Activated T-cell treated with anti-CD3 and anti-CD28 coated beads, Interleukin-2, amount 50 U/mL, for 4 hours (primary cell): ENCODE measurements around the gene PAK5. TPM values are rescaled to one million over a fixed set of nuclear protein-coding genes. Genes with fewer than 3 reads are reported as not detected.

Experiments
- ATAC-seq, 2 donors: fragments of 200-7000 bp; cut with Tn5 transposase; one replicate each; pipeline ENCODE4 v1.10.0; 2021
- DNase-seq: peaks from one replicate; pipeline ENCODE4 v3.0.0-alpha.2; 2020
- H3K27me3 Mint-ChIP-seq: one replicate; pipeline ENCODE4 v1.8.0; 2021; ENCODE audit warnings: low read depth, mixed read lengths
- H3K36me3 Mint-ChIP-seq: one replicate; pipeline ENCODE4 v1.8.0; 2022; ENCODE audit warnings: mixed read lengths; ENCODE audit not compliant: insufficient read depth
- H3K4me1 Mint-ChIP-seq: one replicate; pipeline ENCODE4 v1.8.0; 2021; ENCODE audit warnings: low read depth, mixed read lengths
- H3K4me3 Mint-ChIP-seq: one replicate; pipeline ENCODE4 v1.8.0; 2021; ENCODE audit warnings: mild to moderate bottlenecking, moderate library complexity, mixed read lengths
- H3K9me3 Mint-ChIP-seq: one replicate; pipeline ENCODE4 v1.8.0; 2021; ENCODE audit warnings: mixed read lengths
- total RNA-seq, 3 donors: library from RNA; stranded (reverse); gene quantifications; one replicate each; pipeline ENCODE4 v1.2.1, GENCODE V29; 2021

PAK5 gene
- total RNA-seq, 3 donors from 2014 or later: not detected

GRCh38 chr20:9514461-9515213 lies 324.2 kb downstream of the PAK5 start, which contains the start of gene LAMP5:
Gene LAMP5 (plus strand): TSS chr20:9514590. CDS start chr20:9514853, 263 bp downstream.
- DNase-seq: no peak
- peak within 1 kb of the TSS; percentile 5 for H3K4me3 Mint-ChIP-seq
- H3K27me3 Mint-ChIP-seq: peaks cover 52% of the 10 kb centered on the region
- H3K36me3 Mint-ChIP-seq: no peaks in the 10 kb centered on the region
- no peaks in the 10 kb centered on the region for H3K9me3 Mint-ChIP-seq
- H3K4me1 Mint-ChIP-seq: no peaks in the 10 kb centered on the region
- ATAC-seq: no peak

GRCh38 chr20:9514072-9514460 lies 324.8 kb downstream of the PAK5 start:
- peaks cover 58% of the 10 kb centered on the region for H3K27me3 Mint-ChIP-seq
- no peak overlapping the region for H3K4me3 Mint-ChIP-seq
- ATAC-seq: no peak
- no peaks in the 10 kb centered on the region for H3K4me1 Mint-ChIP-seq
- H3K9me3 Mint-ChIP-seq: no peaks in the 10 kb centered on the region
- no peaks in the 10 kb centered on the region for H3K36me3 Mint-ChIP-seq
- no peak for DNase-seq

- Mint-ChIP-seq H3K9me3 (no peaks in the 10 kb centered on the region), H3K36me3 (no peaks in the 10 kb centered on the region), H3K4me1 (no peaks in the 10 kb centered on the region), H3K27me3 (peaks cover 59% of the 10 kb centered on the region), H3K4me3 (no peak overlapping the region)
- ATAC-seq (no peak), DNase-seq (no peak)
Observed at GRCh38 chr20:9510911-9511310, 328.0 kb downstream of the PAK5 start.

GRCh38 chr20:9509246-9509645 lies 329.6 kb downstream of the PAK5 start:
- Mint-ChIP-seq H3K36me3 (no peaks in the 10 kb centered on the region), H3K4me1 (no peaks in the 10 kb centered on the region), H3K4me3 (no peak overlapping the region), H3K27me3 (peaks cover 49% of the 10 kb centered on the region), H3K9me3 (no peaks in the 10 kb centered on the region)
- ATAC-seq: no peak
- no peak for DNase-seq

GRCh38 chr20:9508696-9509178 lies 330.1 kb downstream of the PAK5 start:
- ATAC-seq: no peak
- no peaks in the 10 kb centered on the region for H3K9me3 Mint-ChIP-seq
- peaks cover 46% of the 10 kb centered on the region for H3K27me3 Mint-ChIP-seq
- H3K4me1 Mint-ChIP-seq: no peaks in the 10 kb centered on the region
- DNase-seq: no peak
- no peak overlapping the region for H3K4me3 Mint-ChIP-seq
- no peaks in the 10 kb centered on the region for H3K36me3 Mint-ChIP-seq

GRCh38 chr20:9508240-9508661 lies 330.6 kb downstream of the PAK5 start:
- no peaks in the 10 kb centered on the region for H3K9me3 Mint-ChIP-seq
- no peak for ATAC-seq
- DNase-seq: no peak
- H3K4me3 Mint-ChIP-seq: no peak overlapping the region
- no peaks in the 10 kb centered on the region for H3K4me1 Mint-ChIP-seq
- H3K27me3 Mint-ChIP-seq: peaks cover 45% of the 10 kb centered on the region
- H3K36me3 Mint-ChIP-seq: no peaks in the 10 kb centered on the region

- H3K4me1 Mint-ChIP-seq: no peaks in the 10 kb centered on the region
- peaks cover 44% of the 10 kb centered on the region for H3K27me3 Mint-ChIP-seq
- no peak overlapping the region for H3K4me3 Mint-ChIP-seq
- no peaks in the 10 kb centered on the region for H3K9me3 Mint-ChIP-seq
- no peak for ATAC-seq
- DNase-seq: no peak
- no peaks in the 10 kb centered on the region for H3K36me3 Mint-ChIP-seq
Observed at GRCh38 chr20:9507544-9508239, 331.2 kb downstream of the PAK5 start.

GRCh38 chr20:9506964-9507369 lies 331.9 kb downstream of the PAK5 start:
- Mint-ChIP-seq H3K27me3 (peaks cover 42% of the 10 kb centered on the region), H3K4me3 (no peak overlapping the region), H3K9me3 (no peaks in the 10 kb centered on the region), H3K36me3 (no peaks in the 10 kb centered on the region), H3K4me1 (no peaks in the 10 kb centered on the region)
- ATAC-seq (no peak), DNase-seq (no peak)

GRCh38 chr20:9506280-9506821 lies 332.5 kb downstream of the PAK5 start:
- no peaks in the 10 kb centered on the region for H3K36me3 Mint-ChIP-seq
- DNase-seq: no peak
- H3K4me3 Mint-ChIP-seq: no peak overlapping the region
- no peaks in the 10 kb centered on the region for H3K9me3 Mint-ChIP-seq
- peaks cover 38% of the 10 kb centered on the region for H3K27me3 Mint-ChIP-seq
- H3K4me1 Mint-ChIP-seq: no peaks in the 10 kb centered on the region
- ATAC-seq: no peak

GRCh38 chr20:9503526-9504245 lies 335.2 kb downstream of the PAK5 start:
- no peaks in the 10 kb centered on the region for H3K36me3 Mint-ChIP-seq
- DNase-seq (no peak), ATAC-seq (no peak)
- no peaks in the 10 kb centered on the region for H3K4me1 Mint-ChIP-seq
- no peaks in the 10 kb centered on the region for H3K9me3 Mint-ChIP-seq
- H3K27me3 Mint-ChIP-seq: peaks cover 22% of the 10 kb centered on the region
- no peak overlapping the region for H3K4me3 Mint-ChIP-seq

- H3K36me3 Mint-ChIP-seq: no peaks in the 10 kb centered on the region
- peaks cover 9% of the 10 kb centered on the region for H3K27me3 Mint-ChIP-seq
- ATAC-seq (no peak), DNase-seq (no peak)
- peaks cover 5% of the 10 kb centered on the region for H3K9me3 Mint-ChIP-seq
- no peaks in the 10 kb centered on the region for H3K4me1 Mint-ChIP-seq
- no peak overlapping the region for H3K4me3 Mint-ChIP-seq
Observed at GRCh38 chr20:9501473-9501872, 337.4 kb downstream of the PAK5 start.

GRCh38 chr20:9500121-9500520 lies 338.8 kb downstream of the PAK5 start:
- no peak for ATAC-seq
- peaks cover 13% of the 10 kb centered on the region for H3K9me3 Mint-ChIP-seq
- no peaks in the 10 kb centered on the region for H3K36me3 Mint-ChIP-seq
- no peaks in the 10 kb centered on the region for H3K4me1 Mint-ChIP-seq
- H3K4me3 Mint-ChIP-seq: no peak overlapping the region
- peaks cover 2% of the 10 kb centered on the region for H3K27me3 Mint-ChIP-seq
- DNase-seq: no peak

GRCh38 chr20:9499126-9499899 lies 339.6 kb downstream of the PAK5 start:
- no peak for ATAC-seq
- no peak overlapping the region for H3K4me3 Mint-ChIP-seq
- no peaks in the 10 kb centered on the region for H3K36me3 Mint-ChIP-seq
- peaks cover 21% of the 10 kb centered on the region for H3K9me3 Mint-ChIP-seq
- no peaks in the 10 kb centered on the region for H3K4me1 Mint-ChIP-seq
- H3K27me3 Mint-ChIP-seq: no peaks in the 10 kb centered on the region
- DNase-seq: no peak

GRCh38 chr20:9498322-9498721 lies 340.6 kb downstream of the PAK5 start:
- H3K9me3 Mint-ChIP-seq: peaks cover 21% of the 10 kb centered on the region
- no peak for DNase-seq
- no peaks in the 10 kb centered on the region for H3K36me3 Mint-ChIP-seq
- ATAC-seq: no peak
- H3K4me1 Mint-ChIP-seq: no peaks in the 10 kb centered on the region
- no peak overlapping the region for H3K4me3 Mint-ChIP-seq
- no peaks in the 10 kb centered on the region for H3K27me3 Mint-ChIP-seq
